Gastroesophageal sphincter (tissue), 3 donors: ENCODE results near the gene HHAT.

Source experiments
- CTCF ChIP-seq, 4 experiments: fragments of 200-600 bp in 2 of 4; fragments of 450-650 bp in 2 of 4; sonication (generic) in 1 of 4; IDR thresholded peaks; one replicate each; pipeline ENCODE4 v1.5.1; 2017 to 2019; ENCODE audit warnings: antibody characterized with exemption in 4 of 4, mild to moderate bottlenecking in 2 of 4, moderate library complexity in 2 of 4
- POLR2A ChIP-seq, 2 donors: fragments of 450-650 bp; IDR thresholded peaks; one replicate each; pipeline ENCODE4 v1.6.1; 2017; ENCODE audit warnings: antibody characterized with exemption in 2 of 2, mild to moderate bottlenecking in 2 of 2, moderate library complexity in 1 of 2

GRCh38 chr1:210339500-210339899, 10.8 kb downstream of the HHAT start:
- no peak for TF ChIP-seq CTCF (IDR thresholded peaks at IDR 0.05)
- TF ChIP-seq POLR2A (IDR thresholded peaks at IDR 0.05) = no peak
